Endodermal cell (in vitro differentiated cells): ENCODE results near the gene CNOT4. TPM values are rescaled to one million over a fixed set of nuclear protein-coding genes. Genes with fewer than 3 reads are reported as not detected.

Experiments
- DNase-seq: peaks from one replicate; pipeline ENCODE4 v3.0.0-alpha.2; 2017
- H3K27ac ChIP-seq: 2 replicates; pipeline ENCODE4 v1.5.1; 2013; ENCODE audit warnings: mild to moderate bottlenecking, low read depth, low read length, moderate library complexity
- H3K27me3 ChIP-seq: 2 replicates; pipeline ENCODE4 v1.6.1; 2013; ENCODE audit warnings: mild to moderate bottlenecking, low read length, moderate library complexity; ENCODE audit not compliant: insufficient read depth, control insufficient read depth, poor library complexity, severe bottlenecking
- H3K36me3 ChIP-seq: 2 replicates; pipeline ENCODE4 v1.7.0; 2013; ENCODE audit warnings: mild to moderate bottlenecking, low read length, moderate library complexity; ENCODE audit not compliant: control insufficient read depth, insufficient read depth
- H3K4me1 ChIP-seq: one replicate; pipeline ENCODE4 v1.7.0; 2013; ENCODE audit warnings: low read length; ENCODE audit not compliant: control insufficient read depth, insufficient read depth
- H3K4me3 ChIP-seq: 2 replicates; pipeline ENCODE4 v1.5.1; 2013; ENCODE audit warnings: mild to moderate bottlenecking, low read length, moderate library complexity
- H3K9ac ChIP-seq: 2 replicates; pipeline ENCODE4 v1.6.1; 2013; ENCODE audit warnings: mild to moderate bottlenecking, low read length, moderate library complexity; ENCODE audit not compliant: poor library complexity, severe bottlenecking; ENCODE audit errors: extremely low read depth
- H3K9me3 ChIP-seq: 2 replicates; pipeline ENCODE4 v1.6.1; 2013; ENCODE audit warnings: mild to moderate bottlenecking, low read length, moderate library complexity; ENCODE audit not compliant: control insufficient read depth
- H3K27ac Mint-ChIP-seq: 2 replicates; pipeline ENCODE4 v1.8.0; 2020; ENCODE audit warnings: mixed read lengths
- H3K27me3 Mint-ChIP-seq: 2 replicates; pipeline ENCODE4 v1.8.0; 2021; ENCODE audit warnings: mild to moderate bottlenecking, mixed read lengths; ENCODE audit not compliant: insufficient read depth
- H3K36me3 Mint-ChIP-seq: 2 replicates; pipeline ENCODE4 v1.8.0; 2020; ENCODE audit warnings: low read depth, mixed read lengths
- H3K4me1 Mint-ChIP-seq: 2 replicates; pipeline ENCODE4 v1.8.0; 2020; ENCODE audit warnings: mixed read lengths
- H3K4me3 Mint-ChIP-seq: 2 replicates; pipeline ENCODE4 v1.8.0; 2020; ENCODE audit warnings: mild to moderate bottlenecking, moderate library complexity, mixed read lengths
- H3K9me3 Mint-ChIP-seq: 2 replicates; pipeline ENCODE4 v1.8.0; 2020; ENCODE audit warnings: mild to moderate bottlenecking, mixed read lengths
- CTCF ChIP-seq: fragments of 200-600 bp; sonication (generic); conservative IDR thresholded peaks from 2 replicates; pipeline ENCODE4 v1.5.0; 2021; ENCODE audit warnings: antibody characterized with exemption, mild to moderate bottlenecking
- WGBS, 2 experiments: methylation state at CpG; one replicate each; pipeline versions ENCODE4 v1.1.5 to v1.1.7; 2013; ENCODE audit warnings: missing lambda C conversion rate in 2 of 2, mixed read lengths in 1 of 2; ENCODE audit not compliant: insufficient coverage in 1 of 2, insufficient read length in 1 of 2; 5-methylcytosine and 5-hydroxymethylcytosine counted together
- total RNA-seq, 2 donors: library from RNA; stranded (reverse); fragmentation: NEBNext Ultra II Directional in 1 of 2; extraction: Animal tissue kit (Norgen Biotek cat#: 25700) in 1 of 2; gene quantifications; 2 replicates in 1 of 2; 3 replicates in 1 of 2; pipeline ENCODE4 v1.2.1, GENCODE V29; 2021

Gene CNOT4
- total RNA-seq, 2 donors from 2014 or later = 22.7 to 23.8 TPM

- no peak for TF ChIP-seq CTCF
- WGBS, 2 experiments = 86 to 92% methylated on average over 7 of the region's 7 CpGs
- Mint-ChIP-seq H3K4me3 (no peak overlapping the region), H3K36me3 (no peaks in the 10 kb centered on the region), H3K27ac (no peak overlapping the region), H3K4me1 (no peaks in the 10 kb centered on the region), H3K27me3 (no peaks in the 10 kb centered on the region), H3K9me3 (no peaks in the 10 kb centered on the region)
- Histone ChIP-seq H3K36me3 (no peaks in the 10 kb centered on the region), H3K9ac (no peak overlapping the region), H3K4me1 (no peaks in the 10 kb centered on the region), H3K27me3 (no peaks in the 10 kb centered on the region), H3K9me3 (no peaks in the 10 kb centered on the region), H3K27ac (no peak overlapping the region), H3K4me3 (no peak overlapping the region)
- no peak for DNase-seq
Observed at GRCh38 chr7:135550196-135550595, 40.3 kb upstream of the CNOT4 start.

GRCh38 chr7:135541029-135541428, 31.1 kb upstream of the CNOT4 start:
- WGBS, 2 experiments = 89 to 90% methylated on average over 5 to 6 of the region's 6 CpGs
- Histone ChIP-seq H3K9ac (no peak overlapping the region), H3K9me3 (no peaks in the 10 kb centered on the region), H3K4me3 (no peak overlapping the region), H3K27me3 (no peaks in the 10 kb centered on the region), H3K4me1 (no peaks in the 10 kb centered on the region), H3K27ac (no peak overlapping the region), H3K36me3 (no peaks in the 10 kb centered on the region)
- Mint-ChIP-seq H3K36me3 (no peaks in the 10 kb centered on the region), H3K27ac (no peak overlapping the region), H3K4me1 (no peaks in the 10 kb centered on the region), H3K27me3 (no peaks in the 10 kb centered on the region), H3K4me3 (no peak overlapping the region), H3K9me3 (peaks cover 2% of the 10 kb centered on the region)
- no peak for DNase-seq
- TF ChIP-seq CTCF = no peak

- TF ChIP-seq CTCF = no peak
- H3K36me3 Mint-ChIP-seq = no peaks in the 10 kb centered on the region
- Histone ChIP-seq H3K4me1 (no peaks in the 10 kb centered on the region), H3K36me3 (no peaks in the 10 kb centered on the region), H3K27me3 (no peaks in the 10 kb centered on the region), H3K9ac (no peak overlapping the region), H3K27ac (no peak overlapping the region), H3K4me3 (no peak overlapping the region), H3K9me3 (no peaks in the 10 kb centered on the region)
- WGBS, 2 experiments = 99% methylated on average over 2 of the region's 2 CpGs; no CpG with 5 or more reads in 1 of the 2 experiments
- no peak overlapping the region for H3K4me3 Mint-ChIP-seq
- H3K27me3 Mint-ChIP-seq = no peaks in the 10 kb centered on the region
- H3K27ac Mint-ChIP-seq = no peak overlapping the region
- no peaks in the 10 kb centered on the region for H3K4me1 Mint-ChIP-seq
- H3K9me3 Mint-ChIP-seq = peaks cover 9% of the 10 kb centered on the region
- no peak for DNase-seq
Observed at GRCh38 chr7:135539629-135540028, 29.7 kb upstream of the CNOT4 start.
